GM08714 (cell line): ENCODE measurements around the gene TBX10.
"Not testable (repeated sequence)": the region's sequence is repeated elsewhere in the genome, so short reads cannot be mapped to it uniquely, and the experiment has no call there.

Source experiments
- H3K4me3 ChIP-seq: fragments of 200-500 bp; sonication (Bioruptor generic); 2 replicates; pipeline ENCODE4 v1.5.1; 2014; ENCODE audit warnings: mild to moderate bottlenecking, low read length, inconsistent platforms
- ZNF274 ChIP-seq: IDR thresholded peaks from 2 replicates; pipeline ENCODE4 v1.6.1; 2012; ENCODE audit warnings: mild to moderate bottlenecking, low read depth, low read length

TBX10 gene

DNA sequence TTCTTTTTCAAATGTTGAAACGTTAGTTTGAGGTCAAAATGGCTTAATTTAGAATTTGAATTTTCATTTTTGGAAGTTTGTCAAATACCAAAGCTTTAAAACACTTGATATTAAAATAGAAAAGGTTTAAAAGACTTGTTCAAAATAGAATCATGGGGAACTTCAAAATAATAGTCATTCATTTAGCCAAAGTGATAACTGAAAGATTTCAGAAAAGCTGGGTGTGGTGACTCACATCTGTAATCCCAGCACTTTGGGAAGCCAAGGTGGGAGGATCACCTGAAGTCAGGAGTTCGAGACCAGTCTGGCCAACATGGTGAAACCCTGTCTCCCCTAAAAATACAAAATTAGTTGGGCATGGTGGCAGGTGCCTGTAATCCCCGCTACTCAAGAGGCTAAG is 45.1 kb downstream of the TBX10 start:
- H3K4me3 ChIP-seq: no peak overlapping the region
- TF ChIP-seq ZNF274: no peak

DNA sequence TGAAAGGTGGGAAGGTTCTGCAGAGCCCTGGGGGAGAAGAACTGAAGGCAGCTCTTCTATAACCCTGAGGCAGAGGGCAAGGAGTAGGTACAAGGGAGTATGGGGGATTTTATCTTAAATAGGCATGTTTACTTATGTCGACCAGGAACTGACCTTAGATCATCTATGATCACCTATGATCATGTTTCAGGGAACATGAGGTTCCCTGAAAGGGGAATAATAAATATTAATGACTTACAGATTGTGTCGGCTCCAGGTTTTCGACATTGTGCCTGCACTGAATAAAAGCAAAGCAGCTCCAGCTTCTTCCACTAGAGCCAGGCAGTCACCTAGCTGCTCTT is 46.0 kb downstream of the TBX10 start:
- TF ChIP-seq ZNF274: no peak
- no peak overlapping the region for H3K4me3 ChIP-seq

DNA sequence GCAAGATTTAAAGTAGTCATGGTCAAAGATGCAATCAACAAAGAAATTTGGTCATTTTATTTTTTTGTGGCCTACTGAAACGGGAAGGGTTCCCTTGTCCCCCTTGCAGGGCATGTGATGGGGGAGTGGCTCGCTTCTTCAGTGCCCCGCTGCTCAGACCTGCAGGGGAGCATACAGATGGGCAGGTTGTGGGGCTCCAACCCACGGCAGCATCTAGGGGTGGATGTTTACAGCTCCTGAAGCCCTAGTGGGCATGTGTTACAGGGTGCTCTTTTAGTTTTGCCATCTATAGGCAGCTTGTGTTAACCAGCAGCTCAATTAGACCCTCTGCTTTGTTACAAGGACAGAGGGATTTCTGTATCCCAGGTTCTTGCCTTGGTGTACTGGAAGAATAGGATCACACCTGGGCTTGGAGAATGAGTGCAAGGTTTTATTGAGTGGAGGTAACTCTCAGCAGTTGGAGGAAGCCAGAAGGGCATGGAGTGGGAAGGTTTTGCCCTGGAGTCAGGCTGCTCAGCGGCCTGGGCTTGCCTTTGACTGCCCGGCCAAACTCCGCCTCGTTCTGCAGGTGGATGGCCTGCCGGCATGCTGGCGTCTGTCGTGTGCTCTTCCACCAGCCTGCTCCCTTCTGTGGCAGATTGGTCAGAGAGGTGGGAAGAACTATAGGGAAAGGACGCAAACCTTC is 46.5 kb downstream of the TBX10 start:
- no peak for TF ChIP-seq ZNF274
- H3K4me3 ChIP-seq: no peak overlapping the region

DNA sequence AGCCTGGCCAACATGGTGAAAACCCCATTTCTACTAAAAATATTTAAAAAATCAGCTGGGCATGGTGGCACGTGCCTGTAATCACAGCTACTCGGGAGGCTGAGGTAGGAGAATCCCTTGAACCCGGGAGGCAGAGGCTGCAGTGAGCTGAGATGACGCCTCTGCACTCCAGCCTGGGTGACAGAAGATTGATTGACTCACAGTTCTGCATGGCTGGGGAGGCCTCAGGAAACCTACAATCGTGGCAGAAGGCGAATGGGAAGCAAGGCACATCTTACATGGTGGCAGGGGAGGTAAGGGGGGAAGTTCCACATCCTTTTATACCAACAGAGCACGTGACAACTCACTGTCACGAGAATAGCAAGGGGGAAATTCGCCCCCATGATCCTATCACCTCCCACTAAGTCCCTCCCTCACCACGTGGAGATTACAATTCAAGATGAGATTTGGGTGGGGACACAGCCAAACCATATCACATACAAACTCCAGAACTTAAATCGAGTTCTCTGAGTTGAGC is 50.6 kb downstream of the TBX10 start:
- not testable (repeated sequence) for H3K4me3 ChIP-seq

DNA sequence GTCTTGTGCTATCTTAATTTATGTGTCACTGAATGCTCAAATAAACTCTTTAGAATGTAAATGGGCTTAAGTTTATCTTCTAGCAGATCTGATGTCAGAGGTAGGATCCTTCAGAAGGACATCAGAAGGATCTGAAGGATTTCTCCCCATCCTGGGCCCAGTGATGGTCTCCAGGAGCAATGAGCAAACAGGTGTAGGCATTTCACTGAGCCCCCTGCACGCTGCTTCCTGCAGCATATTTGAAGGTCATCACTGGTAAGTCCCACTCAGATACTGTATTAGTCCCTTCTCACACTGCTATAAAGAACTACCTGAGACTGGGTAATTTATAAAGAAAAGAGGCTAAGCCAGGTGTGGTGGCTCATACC is 51.4 kb downstream of the TBX10 start:
- TF ChIP-seq ZNF274: no peak
- H3K4me3 ChIP-seq: no peak overlapping the region; the same call in 1 of the 2 replicates

DNA sequence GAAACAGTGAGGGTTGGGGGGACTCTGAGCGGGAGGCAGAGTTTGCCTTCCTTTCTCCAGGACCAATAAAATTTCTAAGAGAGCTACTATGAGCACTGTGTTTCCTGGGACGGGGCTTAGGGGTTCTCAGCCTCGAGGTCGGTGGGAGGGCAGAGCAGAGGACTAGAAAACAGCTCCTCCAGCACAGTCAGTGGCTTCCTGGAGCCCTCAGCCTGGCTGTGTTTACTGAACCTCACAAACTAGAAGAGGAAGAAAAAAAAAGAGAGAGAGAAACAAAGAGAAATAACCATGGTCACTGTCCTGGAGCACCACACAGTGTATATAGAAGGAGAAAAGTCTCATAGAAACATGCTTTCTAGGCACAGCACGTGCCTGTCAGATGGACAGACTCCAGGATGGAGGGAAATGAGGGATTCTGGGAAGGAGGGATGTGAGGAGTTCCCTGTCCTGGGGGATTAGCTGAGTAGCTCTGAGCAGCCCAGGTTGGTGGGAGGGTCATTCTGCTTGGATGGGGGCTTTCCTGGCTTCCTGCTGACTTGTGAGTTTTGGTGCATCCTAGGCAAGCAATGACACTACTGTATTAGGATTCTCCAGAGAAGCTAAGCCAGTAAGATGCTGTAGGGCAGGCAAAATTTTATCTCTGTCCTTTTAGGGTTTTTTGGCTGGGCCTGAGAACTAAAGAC is 52.9 kb downstream of the TBX10 start:
- TF ChIP-seq ZNF274: no peak
- H3K4me3 ChIP-seq: peak overlapping the region; percentile 6; the same call in 1 of the 2 replicates

DNA sequence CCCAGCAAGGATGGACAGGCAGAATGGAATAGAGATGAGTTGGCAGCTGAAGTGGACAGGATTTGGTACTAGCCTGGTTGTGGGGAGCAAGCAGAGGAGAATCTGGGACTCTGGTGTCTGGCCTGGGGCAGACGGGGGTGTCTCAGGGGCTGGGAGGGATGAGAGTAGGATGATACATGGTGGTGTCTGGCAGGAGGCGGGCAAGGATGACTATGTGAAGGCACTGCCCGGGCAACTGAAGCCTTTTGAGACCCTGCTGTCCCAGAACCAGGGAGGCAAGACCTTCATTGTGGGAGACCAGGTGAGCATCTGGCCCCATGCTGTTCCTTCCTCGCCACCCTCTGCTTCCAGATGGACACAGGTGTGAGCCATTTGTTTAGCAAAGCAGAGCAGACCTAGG is 53.7 kb downstream of the TBX10 start:
- peak overlapping the region; percentile 71; the same call in 1 of the 2 replicates for H3K4me3 ChIP-seq
- no peak for TF ChIP-seq ZNF274

DNA sequence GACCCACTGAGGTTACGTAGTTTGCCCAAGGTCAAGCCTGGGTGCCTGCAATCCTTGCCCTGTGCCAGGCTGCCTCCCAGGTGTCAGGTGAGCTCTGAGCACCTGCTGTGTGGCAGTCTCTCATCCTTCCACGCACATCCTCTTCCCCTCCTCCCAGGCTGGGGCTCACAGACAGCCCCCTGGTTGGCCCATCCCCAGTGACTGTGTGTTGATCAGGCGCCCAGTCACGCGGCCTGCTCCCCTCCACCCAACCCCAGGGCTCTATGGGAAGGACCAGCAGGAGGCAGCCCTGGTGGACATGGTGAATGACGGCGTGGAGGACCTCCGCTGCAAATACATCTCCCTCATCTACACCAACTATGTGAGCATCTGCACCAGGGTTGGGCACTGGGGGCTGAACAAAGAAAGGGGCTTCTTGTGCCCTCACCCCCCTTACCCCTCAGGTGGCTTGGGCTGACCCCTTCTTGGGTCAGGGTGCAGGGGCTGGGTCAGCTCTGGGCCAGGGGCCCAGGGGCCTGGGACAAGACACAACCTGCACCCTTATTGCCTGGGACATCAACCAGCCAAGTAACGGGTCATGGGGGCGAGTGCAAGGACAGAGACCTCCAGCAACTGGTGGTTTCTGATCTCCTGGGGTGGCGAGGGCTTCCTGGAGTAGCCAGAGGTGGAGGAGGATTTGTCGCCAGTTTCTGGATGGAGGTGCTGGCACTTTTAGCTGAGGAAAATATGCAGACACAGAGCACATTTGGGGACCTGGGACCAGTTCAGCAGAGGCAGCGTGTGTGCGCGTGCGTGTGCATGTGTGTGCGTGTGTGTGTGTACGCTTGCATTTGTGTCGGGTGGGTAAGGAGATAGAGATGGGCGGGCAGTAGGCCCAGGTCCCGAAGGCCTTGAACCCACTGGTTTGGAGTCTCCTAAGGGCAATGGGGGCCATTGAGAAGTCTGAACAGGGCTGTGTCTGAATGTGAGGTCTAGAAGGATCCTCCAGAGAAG is 54.4 kb downstream of the TBX10 start:
- H3K4me3 ChIP-seq: peak overlapping the region; percentile 71; the same call in 1 of the 2 replicates
- no peak for TF ChIP-seq ZNF274

DNA sequence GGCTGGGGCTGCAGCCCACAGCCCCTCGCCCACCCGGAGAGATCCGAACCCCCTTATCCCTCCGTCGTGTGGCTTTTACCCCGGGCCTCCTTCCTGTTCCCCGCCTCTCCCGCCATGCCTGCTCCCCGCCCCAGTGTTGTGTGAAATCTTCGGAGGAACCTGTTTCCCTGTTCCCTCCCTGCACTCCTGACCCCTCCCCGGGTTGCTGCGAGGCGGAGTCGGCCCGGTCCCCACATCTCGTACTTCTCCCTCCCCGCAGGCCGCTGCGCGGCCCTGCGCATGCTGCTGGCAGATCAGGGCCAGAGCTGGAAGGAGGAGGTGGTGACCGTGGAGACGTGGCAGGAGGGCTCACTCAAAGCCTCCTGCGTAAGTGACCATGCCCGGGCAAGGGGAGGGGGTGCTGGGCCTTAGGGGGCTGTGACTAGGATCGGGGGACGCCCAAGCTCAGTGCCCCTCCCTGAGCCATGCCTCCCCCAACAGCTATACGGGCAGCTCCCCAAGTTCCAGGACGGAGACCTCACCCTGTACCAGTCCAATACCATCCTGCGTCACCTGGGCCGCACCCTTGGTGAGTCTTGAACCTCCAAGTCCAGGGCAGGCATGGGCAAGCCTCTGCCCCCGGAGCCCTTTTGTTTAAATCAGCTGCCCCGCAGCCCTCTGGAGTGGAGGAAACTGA is 55.2 kb downstream of the TBX10 start:
- no peak for TF ChIP-seq ZNF274
- H3K4me3 ChIP-seq: peak overlapping the region; percentile 71

DNA sequence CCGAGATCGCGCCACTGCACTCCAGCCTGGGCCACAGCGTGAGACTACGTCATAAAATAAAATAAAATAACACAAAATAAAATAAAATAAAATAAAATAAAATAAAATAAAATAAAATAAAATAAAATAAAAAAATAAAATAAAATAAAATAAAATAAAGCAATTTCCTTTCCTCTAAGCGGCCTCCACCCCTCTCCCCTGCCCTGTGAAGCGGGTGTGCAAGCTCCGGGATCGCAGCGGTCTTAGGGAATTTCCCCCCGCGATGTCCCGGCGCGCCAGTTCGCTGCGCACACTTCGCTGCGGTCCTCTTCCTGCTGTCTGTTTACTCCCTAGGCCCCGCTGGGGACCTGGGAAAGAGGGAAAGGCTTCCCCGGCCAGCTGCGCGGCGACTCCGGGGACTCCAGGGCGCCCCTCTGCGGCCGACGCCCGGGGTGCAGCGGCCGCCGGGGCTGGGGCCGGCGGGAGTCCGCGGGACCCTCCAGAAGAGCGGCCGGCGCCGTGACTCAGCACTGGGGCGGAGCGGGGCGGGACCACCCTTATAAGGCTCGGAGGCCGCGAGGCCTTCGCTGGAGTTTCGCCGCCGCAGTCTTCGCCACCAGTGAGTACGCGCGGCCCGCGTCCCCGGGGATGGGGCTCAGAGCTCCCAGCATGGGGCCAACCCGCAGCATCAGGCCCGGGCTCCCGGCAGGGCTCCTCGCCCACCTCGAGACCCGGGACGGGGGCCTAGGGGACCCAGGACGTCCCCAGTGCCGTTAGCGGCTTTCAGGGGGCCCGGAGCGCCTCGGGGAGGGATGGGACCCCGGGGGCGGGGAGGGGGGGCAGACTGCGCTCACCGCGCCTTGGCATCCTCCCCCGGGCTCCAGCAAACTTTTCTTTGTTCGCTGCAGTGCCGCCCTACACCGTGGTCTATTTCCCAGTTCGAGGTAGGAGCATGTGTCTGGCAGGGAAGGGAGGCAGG is 56.0 kb downstream of the TBX10 start, which contains the start of gene GSTP1:
Gene GSTP1, plus strand, starts transcription at position 566 of the 958 bp plus-strand sequence. Its CDS starts 32 bp downstream, at position 598.
- H3K4me3 ChIP-seq: peak within 1 kb of the TSS; percentile 71
- TF ChIP-seq ZNF274: no peak

DNA sequence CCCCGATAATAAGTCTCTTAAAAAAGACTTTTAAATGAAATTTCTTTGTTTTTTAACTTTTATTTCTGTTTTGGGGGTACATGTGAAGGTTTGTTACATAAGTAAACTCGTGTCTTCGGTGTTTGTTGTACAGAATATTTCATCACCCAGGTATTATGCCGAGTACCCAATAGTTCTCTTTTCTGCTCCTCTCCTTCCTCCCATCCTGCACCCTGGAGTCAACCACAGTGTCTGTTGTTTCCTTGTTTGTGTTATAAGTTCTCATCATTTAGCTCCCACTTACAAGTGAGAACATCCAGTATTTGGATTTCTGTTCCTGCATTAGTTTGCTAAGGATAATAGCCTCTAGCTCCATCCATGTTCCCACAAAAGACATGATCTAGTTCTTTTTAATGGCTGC is 57.6 kb downstream of the TBX10 start:
- H3K4me3 ChIP-seq: no peak overlapping the region

DNA sequence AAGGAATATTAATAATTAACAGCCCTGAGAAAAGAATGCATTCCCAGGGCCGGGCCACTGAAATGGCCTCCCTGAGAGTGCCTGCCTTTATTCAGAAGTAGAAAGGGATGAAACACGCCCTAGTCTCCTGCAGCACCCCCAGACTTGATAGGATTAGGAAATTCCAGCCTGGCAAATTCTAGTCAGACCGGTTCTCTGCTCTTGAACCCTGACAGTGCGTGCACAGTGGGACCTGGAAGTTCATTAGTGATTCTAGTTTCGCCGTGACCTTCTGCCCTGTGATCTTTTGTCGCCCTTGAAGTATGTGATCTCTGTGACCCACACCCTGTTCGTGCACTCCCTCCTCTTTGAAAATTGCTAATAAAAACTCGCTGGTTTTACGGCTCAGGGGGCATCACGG is 58.1 kb downstream of the TBX10 start:
- H3K4me3 ChIP-seq: no peak overlapping the region
- no peak for TF ChIP-seq ZNF274

More for the DNA sequence above, 57.6 kb downstream of the TBX10 start:
- TF ChIP-seq ZNF274: no peak
